Measurements from ENCODE around the gene TRPM3. TPM values are rescaled to one million over a fixed set of nuclear protein-coding genes. Genes with fewer than 3 reads are reported as not detected.

The TRPM3 gene
- total RNA-seq, 1 experiment from 2014 or later = not detected

GRCh38 chr9:70816891-70817290 is 304.5 kb downstream of the TRPM3 start:
- Mint-ChIP-seq H3K27ac (ENCODE audit: unreplicated experiment) (no peak overlapping the region), H3K4me3 (ENCODE audit: unreplicated experiment) (no peak overlapping the region), H3K9me3 (ENCODE audit: unreplicated experiment) (no peaks in the 10 kb centered on the region), H3K4me1 (ENCODE audit: low read depth, unreplicated experiment) (no peaks in the 10 kb centered on the region), H3K36me3 (ENCODE audit: insufficient read depth, unreplicated experiment) (no peaks in the 10 kb centered on the region), H3K27me3 (ENCODE audit: insufficient read depth, unreplicated experiment) (no peaks in the 10 kb centered on the region)
- no peak overlapping the region for H3K4me3 ChIP-seq (ENCODE audit: low read depth, low read length)
- no peaks in the 10 kb centered on the region for H3K36me3 ChIP-seq (ENCODE audit: control insufficient read depth, insufficient read depth, low read length)
- no peaks in the 10 kb centered on the region for H3K9me3 ChIP-seq
- intact Hi-C loops (cut with micrococcal nuclease; ENCODE audit: unreplicated experiment) = loop anchor here (5.0 kb wide), 1 partner anchor 50 kb away; no protein-coding TSS in a partner anchor
- ChIA-PET CTCF (no interaction called here), POLR2A (no interaction called here)
- TF ChIP-seq, protein P1, sequence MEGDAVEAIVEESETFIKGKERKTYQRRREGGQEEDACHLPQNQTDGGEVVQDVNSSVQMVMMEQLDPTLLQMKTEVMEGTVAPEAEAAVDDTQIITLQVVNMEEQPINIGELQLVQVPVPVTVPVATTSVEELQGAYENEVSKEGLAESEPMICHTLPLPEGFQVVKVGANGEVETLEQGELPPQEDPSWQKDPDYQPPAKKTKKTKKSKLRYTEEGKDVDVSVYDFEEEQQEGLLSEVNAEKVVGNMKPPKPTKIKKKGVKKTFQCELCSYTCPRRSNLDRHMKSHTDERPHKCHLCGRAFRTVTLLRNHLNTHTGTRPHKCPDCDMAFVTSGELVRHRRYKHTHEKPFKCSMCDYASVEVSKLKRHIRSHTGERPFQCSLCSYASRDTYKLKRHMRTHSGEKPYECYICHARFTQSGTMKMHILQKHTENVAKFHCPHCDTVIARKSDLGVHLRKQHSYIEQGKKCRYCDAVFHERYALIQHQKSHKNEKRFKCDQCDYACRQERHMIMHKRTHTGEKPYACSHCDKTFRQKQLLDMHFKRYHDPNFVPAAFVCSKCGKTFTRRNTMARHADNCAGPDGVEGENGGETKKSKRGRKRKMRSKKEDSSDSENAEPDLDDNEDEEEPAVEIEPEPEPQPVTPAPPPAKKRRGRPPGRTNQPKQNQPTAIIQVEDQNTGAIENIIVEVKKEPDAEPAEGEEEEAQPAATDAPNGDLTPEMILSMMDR (IDR thresholded peaks at IDR 0.05; ENCODE audit: insufficient read depth in 1 of 2, low read depth in 1 of 2, low read length in 1 of 2, severe bottlenecking in 1 of 2, unreplicated experiment in 1 of 2) = no peak
- H3K4me1 ChIP-seq = no peaks in the 10 kb centered on the region
- no peak for DNase-seq
- no peaks in the 10 kb centered on the region for H3K27me3 ChIP-seq (replicated peaks; ENCODE audit: control insufficient read depth, insufficient read depth, low read length)
- BruUV-seq (replicated peaks) = no TSS peak

- intact Hi-C loops (cut with micrococcal nuclease; ENCODE audit: unreplicated experiment) = loop anchor here (5.0 kb wide), 1 partner anchor 51 kb away; no protein-coding TSS in a partner anchor
These were observed 305.1 kb downstream of the TRPM3 start for GRCh38 chr9:70816316-70816715.

GRCh38 chr9:70814597-70814996 is 306.8 kb downstream of the TRPM3 start:
- no peak overlapping the region for H3K27ac Mint-ChIP-seq (ENCODE audit: unreplicated experiment)
- no peak for DNase-seq

More at GRCh38 chr9:70816316-70816715, 305.1 kb downstream of the TRPM3 start:
- Mint-ChIP-seq H3K27ac (ENCODE audit: unreplicated experiment) (no peak overlapping the region), H3K36me3 (ENCODE audit: insufficient read depth, unreplicated experiment) (no peaks in the 10 kb centered on the region), H3K4me1 (ENCODE audit: low read depth, unreplicated experiment) (no peaks in the 10 kb centered on the region), H3K27me3 (ENCODE audit: insufficient read depth, unreplicated experiment) (no peaks in the 10 kb centered on the region), H3K4me3 (ENCODE audit: unreplicated experiment) (no peak overlapping the region), H3K9me3 (ENCODE audit: unreplicated experiment) (no peaks in the 10 kb centered on the region)
- CTCF ChIA-PET = no interaction called here
- POLR2A ChIA-PET = no interaction called here
- no peak overlapping the region for H3K4me3 ChIP-seq (ENCODE audit: low read depth, low read length)
- H3K36me3 ChIP-seq (ENCODE audit: control insufficient read depth, insufficient read depth, low read length) = no peaks in the 10 kb centered on the region
- no TSS peak for BruUV-seq (replicated peaks)
- TF ChIP-seq, protein P1 (IDR thresholded peaks at IDR 0.05; ENCODE audit: insufficient read depth in 1 of 2, low read depth in 1 of 2, low read length in 1 of 2, severe bottlenecking in 1 of 2, unreplicated experiment in 1 of 2) = no peak
- DNase-seq = no peak
- no peaks in the 10 kb centered on the region for H3K9me3 ChIP-seq
- H3K27me3 ChIP-seq (replicated peaks; ENCODE audit: control insufficient read depth, insufficient read depth, low read length) = no peaks in the 10 kb centered on the region
- no peaks in the 10 kb centered on the region for H3K4me1 ChIP-seq

More at GRCh38 chr9:70814597-70814996, 306.8 kb downstream of the TRPM3 start:
- Mint-ChIP-seq H3K9me3 (ENCODE audit: unreplicated experiment) (no peaks in the 10 kb centered on the region), H3K36me3 (ENCODE audit: insufficient read depth, unreplicated experiment) (no peaks in the 10 kb centered on the region), H3K27me3 (ENCODE audit: insufficient read depth, unreplicated experiment) (no peaks in the 10 kb centered on the region), H3K4me1 (ENCODE audit: low read depth, unreplicated experiment) (no peaks in the 10 kb centered on the region), H3K4me3 (ENCODE audit: unreplicated experiment) (no peak overlapping the region)
- Histone ChIP-seq H3K27me3 (replicated peaks; ENCODE audit: control insufficient read depth, insufficient read depth, low read length) (no peaks in the 10 kb centered on the region), H3K9me3 (no peaks in the 10 kb centered on the region), H3K4me3 (ENCODE audit: low read depth, low read length) (no peak overlapping the region), H3K4me1 (no peaks in the 10 kb centered on the region), H3K36me3 (ENCODE audit: control insufficient read depth, insufficient read depth, low read length) (no peaks in the 10 kb centered on the region)
- intact Hi-C loops (cut with micrococcal nuclease; ENCODE audit: unreplicated experiment) = no loop called here
- no TSS peak for BruUV-seq (replicated peaks)
- TF ChIP-seq, protein P1 (IDR thresholded peaks at IDR 0.05; ENCODE audit: insufficient read depth in 1 of 2, low read depth in 1 of 2, low read length in 1 of 2, severe bottlenecking in 1 of 2, unreplicated experiment in 1 of 2) = no peak
- POLR2A ChIA-PET = no interaction called here
- CTCF ChIA-PET = no interaction called here
